Fibroblast of lung (primary cell): ENCODE measurements around the gene KIR3DL3.

Experiments used
- CTCF ChIP-seq, 2 donors: IDR thresholded peaks in 1 of 2; conservative IDR thresholded peaks in 1 of 2; 1 replicate in 1 of 2; 2 replicates in 1 of 2; pipeline ENCODE4 v1.5.1; 2011 to 2012; ENCODE audit warnings: low read length in 2 of 2, control low read depth in 1 of 2, inconsistent platforms in 1 of 2, low read depth in 1 of 2, mild to moderate bottlenecking in 1 of 2
- EZH2 ChIP-seq: IDR thresholded peaks from 2 replicates; pipeline ENCODE4 v1.5.1; 2012; ENCODE audit warnings: low read length, control low read depth, mild to moderate bottlenecking; ENCODE audit errors: missing control alignments

- TF ChIP-seq CTCF (conservative IDR thresholded peaks at IDR 0.05 in 1 of 2, IDR thresholded peaks at IDR 0.05 in 1 of 2; ENCODE audit: low read depth in 1 of 2, low read length in 2 of 2) = no peak
- TF ChIP-seq EZH2 = no peak
Observed at GRCh38 chr19:54725321-54725720, 1.1 kb downstream of the KIR3DL3 start.
